RPMI8226 (cell line): ENCODE data around the gene RHOBTB3.
A peak's percentile ranks its signal among the peaks of the same experiment; 100 is the strongest.
"Not testable (repeated sequence)": the region's sequence is repeated elsewhere in the genome, so short reads cannot be mapped to it uniquely, and the experiment has no call there.

Experiments
- DNase-seq: peaks from one replicate; pipeline ENCODE4 v3.0.0-alpha.2; 2015

Gene RHOBTB3, protein sequence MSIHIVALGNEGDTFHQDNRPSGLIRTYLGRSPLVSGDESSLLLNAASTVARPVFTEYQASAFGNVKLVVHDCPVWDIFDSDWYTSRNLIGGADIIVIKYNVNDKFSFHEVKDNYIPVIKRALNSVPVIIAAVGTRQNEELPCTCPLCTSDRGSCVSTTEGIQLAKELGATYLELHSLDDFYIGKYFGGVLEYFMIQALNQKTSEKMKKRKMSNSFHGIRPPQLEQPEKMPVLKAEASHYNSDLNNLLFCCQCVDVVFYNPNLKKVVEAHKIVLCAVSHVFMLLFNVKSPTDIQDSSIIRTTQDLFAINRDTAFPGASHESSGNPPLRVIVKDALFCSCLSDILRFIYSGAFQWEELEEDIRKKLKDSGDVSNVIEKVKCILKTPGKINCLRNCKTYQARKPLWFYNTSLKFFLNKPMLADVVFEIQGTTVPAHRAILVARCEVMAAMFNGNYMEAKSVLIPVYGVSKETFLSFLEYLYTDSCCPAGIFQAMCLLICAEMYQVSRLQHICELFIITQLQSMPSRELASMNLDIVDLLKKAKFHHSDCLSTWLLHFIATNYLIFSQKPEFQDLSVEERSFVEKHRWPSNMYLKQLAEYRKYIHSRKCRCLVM

DNA sequence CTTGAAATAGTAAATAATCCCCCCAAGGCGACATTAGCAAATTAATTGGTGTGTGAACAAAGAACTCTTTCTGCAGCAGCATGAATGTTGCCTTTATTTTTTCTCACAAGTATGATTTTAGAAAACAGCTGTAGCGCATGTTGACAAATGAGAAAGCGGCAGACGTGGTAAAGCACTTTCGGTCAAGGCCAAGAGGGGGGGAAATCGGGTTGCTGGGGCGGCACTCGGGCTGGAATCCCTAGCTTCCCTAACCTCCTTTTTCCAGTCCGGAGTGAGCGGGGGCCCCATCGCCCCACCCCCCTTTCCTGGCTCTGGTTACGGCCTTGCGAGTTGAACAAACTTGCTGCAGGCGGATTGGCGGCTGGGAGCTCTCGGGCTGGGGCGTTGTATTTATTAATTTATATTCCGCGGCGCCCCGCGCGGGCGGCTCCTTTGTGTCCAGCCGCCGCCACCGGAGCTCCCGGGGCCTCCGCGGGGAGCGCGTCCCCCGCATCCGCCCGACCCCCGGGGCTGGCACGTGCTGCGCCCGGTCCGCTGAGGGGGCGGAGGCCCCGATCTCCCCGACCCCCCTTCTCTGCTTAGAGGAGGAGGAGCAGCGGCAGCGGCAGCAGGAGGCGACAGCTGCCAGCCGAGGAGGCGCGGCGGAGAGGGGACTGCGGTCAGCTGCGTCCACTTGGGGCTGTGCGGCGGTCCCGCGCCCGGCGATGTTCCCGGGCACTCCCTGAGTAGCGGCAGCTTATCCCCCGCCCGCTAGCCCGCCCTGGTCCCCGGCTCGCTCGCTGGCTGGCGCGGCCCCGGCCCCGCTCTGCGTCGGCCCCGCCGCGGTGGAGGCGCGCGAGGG is at the start of gene RHOBTB3:
RHOBTB3 (plus strand) TSS at position 607 of the 841 bp plus-strand sequence. CDS start 347 bp downstream, outside the sequence.
- peak; percentile 73 for DNase-seq

DNA sequence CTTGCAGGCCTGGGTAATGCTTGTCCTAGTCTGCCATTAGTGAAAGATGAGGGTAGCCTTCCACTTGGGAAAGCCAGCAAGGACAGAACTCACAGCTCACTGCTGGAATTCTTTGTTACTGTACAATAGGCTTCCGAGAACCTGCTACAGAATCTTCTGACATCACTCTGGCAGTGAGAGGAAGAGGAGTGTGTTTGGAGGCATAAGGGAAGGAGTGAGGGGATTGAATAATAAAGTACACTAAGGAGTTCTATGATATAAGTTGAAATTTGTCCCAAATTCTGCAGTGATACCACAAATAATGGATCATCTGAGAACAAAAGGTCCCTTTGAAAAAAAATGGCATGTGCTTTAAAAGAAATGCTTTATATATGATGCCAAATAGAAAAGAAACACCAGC is 48.2 kb upstream of the RHOBTB3 start, which contains the start of gene SPATA9:
SPATA9 (minus strand) TSS at position 101 of the 400 bp plus-strand sequence. CDS start 137 bp downstream, outside the sequence.
- DNase-seq = no peak

GRCh38 chr5:95684361-95684760 is 46.8 kb upstream of the RHOBTB3 start:
- DNase-seq = no peak

DNA sequence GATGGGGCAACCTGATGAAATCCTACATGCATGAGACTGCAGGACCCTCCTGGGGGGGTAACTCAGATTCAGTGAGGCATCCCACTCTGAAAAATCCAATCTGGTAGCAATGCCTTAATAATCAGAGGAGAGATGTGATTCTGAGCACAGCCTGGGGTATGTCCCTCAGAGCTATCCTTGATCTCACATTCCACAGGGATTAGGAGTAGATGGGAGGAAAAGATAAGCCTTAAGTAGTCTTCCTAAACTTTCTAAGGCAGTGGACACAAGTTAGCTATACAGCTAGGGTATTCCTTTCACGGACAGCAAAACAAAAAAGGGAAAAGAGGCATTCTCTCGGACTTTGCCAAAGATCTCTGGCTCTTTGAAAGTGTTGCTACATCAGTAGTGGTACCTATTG is 44.5 kb upstream of the RHOBTB3 start:
- DNase-seq = no peak

DNA sequence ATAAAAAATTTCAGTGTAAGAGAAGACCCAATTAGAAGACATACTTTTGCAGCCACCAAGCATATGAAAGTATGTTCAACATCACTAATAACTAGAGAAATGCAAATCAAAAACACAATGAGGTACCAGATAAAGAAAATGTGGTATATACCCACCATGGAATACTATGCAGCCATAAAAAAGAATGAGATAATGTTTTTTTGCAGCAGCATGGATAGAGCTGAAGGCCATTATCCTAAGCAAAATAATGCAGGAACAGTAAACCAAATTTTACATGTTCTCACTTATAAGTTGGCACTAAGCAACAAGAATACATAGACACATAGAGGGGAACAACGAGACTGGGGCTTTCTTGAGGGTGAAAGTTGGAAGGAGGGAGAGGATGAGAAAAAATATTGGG is 41.5 kb upstream of the RHOBTB3 start:
- DNase-seq = no peak

GRCh38 chr5:95690333-95690732 is 40.8 kb upstream of the RHOBTB3 start:
- no peak for DNase-seq

DNA sequence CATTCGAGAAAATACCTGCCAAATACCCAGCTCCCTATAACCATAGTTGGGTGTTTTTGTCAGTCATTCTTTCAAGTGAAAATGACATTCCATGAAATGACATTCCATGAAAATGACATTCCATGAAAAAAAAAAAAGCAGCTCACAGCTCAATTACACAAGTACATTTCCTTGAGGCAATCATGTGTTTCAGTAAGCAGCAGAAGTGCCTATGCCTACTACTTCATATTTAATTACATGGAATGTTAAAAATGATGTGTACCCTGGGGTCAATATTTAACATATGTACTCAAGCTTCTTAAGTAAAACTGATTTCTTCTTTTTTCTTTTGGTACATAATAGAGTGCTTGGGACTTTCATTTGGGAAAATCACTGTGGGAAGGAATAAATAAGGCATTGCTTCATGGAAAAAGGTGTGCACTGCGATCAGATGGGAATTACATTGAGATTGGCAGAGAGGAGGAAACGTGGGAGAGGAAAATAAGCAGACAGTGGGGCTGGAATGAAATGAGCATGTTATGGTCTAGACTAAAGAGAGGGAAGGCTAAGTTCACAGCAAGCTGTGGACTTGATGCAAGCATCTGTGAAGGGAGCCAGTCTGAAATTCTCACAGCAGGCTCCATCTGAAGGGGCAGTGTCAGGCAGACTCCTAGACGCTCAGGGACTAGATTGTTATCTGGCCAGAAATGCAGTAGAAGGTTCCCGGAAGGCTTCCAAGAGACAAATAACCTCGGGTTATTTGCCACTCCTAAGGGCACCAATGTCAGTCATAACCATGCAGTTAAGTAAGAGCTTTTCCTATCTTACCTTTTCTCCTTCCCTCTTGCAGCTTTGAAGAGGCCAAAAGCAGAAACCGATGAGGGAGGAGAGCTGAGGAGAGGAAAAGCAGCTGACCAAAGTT is 33.1 kb upstream of the RHOBTB3 start:
- DNase-seq = no peak

GRCh38 chr5:95699337-95699736 is 31.8 kb upstream of the RHOBTB3 start:
- no peak for DNase-seq

GRCh38 chr5:95701074-95701473 is 30.1 kb upstream of the RHOBTB3 start:
- DNase-seq = no peak

GRCh38 chr5:95704150-95704549 is 27.0 kb upstream of the RHOBTB3 start:
- DNase-seq = no peak

DNA sequence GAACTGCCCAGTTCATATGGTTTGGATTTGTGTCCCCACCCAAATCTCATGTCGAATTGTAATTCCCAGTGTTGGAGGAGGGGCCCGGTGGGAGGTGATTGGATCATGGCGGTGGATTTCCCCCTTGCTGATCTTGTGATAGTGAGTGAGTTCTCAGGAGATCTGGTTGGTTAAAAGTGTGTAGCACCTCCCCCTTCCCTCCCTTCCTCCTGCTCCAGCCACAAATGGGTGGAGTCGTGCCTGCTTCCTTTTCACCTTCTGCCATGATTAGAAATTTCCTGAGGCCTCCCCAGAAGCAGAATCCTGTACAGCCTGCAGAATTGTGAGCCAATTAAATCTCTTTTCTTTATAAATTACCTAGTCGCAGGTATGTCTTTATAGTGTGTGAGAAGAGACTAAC is 24.9 kb upstream of the RHOBTB3 start:
- DNase-seq = not testable (repeated sequence)

- no peak for DNase-seq
These were observed 24.1 kb upstream of the RHOBTB3 start for GRCh38 chr5:95707055-95707454.

DNA sequence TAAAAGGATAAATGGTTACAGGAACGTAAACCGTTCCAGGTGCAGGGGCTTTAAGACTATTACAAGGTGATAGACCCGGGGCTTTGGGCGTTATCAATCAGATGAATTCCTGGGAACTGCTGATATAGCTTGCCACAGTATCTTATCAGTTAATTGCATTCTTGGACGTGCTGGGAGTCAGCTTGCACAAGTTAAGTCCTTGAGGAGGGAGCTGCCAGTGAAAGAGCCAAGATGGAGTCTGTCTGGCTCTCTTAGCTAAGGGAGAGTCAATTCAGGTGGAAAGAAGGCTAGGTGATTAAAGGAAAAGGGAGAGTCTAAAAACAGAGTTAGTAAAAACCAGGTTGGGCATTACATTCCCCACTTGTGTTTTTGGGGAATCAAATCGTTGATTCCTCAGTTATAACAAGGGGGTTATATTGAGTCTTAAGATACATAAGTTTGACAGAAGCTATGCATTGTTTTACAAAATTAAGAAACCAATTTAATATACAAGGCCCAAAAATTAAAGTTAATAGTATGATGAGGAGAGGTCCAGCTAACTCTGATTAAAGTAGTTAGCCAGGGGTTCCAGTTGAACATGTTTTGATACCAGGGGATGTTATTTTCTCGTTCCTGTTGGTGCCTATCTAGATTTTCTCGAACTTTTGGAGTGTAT is 23.5 kb upstream of the RHOBTB3 start:
- not testable (repeated sequence) for DNase-seq

DNA sequence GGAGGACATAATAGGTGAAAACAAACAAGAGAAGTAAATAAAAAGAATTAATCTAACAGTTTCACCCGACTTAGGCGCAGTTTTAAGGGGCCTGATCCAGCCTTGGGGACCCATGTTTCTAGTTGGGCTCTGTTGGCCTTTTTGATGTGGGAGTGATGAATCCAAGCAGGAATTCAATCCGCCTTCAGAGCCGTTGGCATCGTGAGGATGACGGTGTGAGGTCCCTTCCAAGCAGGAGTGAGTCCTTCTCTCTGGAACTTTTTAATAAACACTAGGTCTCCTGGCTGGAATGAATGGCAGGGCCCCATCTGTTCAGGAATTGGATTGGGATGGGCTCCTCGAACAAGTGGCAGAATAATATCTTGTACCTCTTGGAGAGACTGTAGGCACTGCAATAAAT is 22.3 kb upstream of the RHOBTB3 start:
- DNase-seq = no peak

DNA sequence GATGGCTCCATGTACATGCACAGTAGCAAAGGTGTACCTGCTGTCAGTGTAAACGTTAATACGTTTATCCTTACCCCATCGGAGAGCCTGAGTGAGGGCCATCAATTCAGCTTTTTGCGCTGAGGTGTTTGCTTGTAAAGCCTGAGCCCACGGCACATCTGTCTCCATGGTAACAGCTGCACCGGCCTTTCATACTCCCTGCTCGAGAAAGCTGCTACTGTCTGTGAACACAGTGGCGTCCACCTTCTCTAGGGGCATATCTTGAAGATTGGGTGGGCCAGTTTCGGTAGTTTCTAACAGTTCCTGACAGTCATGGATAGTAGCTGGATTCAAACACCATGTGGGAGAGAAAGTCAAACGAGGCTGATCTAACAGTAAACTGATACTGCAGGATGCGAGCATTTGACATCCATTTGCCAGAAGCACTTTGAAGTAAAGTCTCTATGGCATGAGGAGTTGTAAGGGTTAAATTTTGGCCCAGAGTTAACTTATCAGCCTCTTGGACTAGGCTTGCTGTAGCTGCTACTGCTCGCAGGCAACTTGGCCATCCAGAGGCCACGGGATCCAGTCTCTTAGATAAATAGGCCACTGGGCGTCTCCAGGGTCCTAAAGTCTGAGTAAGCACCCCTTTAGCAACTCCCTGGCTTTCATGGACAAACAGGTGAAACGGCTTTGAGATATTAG is 21.0 kb upstream of the RHOBTB3 start:
- DNase-seq = no peak

DNA sequence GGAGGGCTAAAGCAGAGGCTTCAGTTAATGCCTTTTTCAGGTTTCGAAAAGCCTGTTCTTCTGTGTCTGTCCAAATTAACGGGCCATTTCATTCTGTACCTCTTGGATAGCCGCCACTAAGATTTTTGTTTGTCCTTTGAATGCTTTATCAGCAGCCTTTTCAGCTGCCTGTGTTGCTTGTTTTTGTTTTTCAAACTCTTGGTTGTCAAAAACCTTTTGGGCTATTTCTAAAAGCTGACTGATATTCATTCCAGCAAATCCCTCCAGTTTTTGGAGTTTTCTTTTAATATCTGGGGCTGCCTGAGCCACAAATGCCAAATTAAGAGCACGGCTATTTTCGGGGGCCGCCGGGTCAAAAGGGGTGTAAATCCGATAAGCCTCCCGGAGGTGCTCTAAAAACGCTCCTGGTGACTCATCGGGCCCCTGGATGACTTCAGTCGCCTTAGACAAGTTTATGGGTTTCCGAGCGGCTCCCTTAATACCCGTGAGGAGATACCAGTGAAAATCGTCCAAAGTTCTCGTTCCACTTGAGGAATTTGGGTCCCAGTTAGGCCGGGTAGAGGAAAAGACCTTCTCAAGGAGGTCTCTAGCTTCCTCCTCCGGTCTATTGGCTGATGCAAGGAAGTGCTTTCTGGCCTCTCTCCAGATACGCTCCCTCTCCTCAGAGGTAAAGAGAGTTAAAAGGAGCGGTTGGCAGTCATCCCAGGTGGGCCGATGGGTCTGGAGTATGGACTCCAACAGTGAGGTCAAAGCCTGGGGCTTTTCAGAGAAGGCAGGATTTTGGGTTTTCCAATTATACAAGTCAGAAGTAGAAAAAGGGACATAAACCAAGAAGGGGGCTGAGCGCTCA is 20.3 kb upstream of the RHOBTB3 start:
- DNase-seq = not testable (repeated sequence)

DNA sequence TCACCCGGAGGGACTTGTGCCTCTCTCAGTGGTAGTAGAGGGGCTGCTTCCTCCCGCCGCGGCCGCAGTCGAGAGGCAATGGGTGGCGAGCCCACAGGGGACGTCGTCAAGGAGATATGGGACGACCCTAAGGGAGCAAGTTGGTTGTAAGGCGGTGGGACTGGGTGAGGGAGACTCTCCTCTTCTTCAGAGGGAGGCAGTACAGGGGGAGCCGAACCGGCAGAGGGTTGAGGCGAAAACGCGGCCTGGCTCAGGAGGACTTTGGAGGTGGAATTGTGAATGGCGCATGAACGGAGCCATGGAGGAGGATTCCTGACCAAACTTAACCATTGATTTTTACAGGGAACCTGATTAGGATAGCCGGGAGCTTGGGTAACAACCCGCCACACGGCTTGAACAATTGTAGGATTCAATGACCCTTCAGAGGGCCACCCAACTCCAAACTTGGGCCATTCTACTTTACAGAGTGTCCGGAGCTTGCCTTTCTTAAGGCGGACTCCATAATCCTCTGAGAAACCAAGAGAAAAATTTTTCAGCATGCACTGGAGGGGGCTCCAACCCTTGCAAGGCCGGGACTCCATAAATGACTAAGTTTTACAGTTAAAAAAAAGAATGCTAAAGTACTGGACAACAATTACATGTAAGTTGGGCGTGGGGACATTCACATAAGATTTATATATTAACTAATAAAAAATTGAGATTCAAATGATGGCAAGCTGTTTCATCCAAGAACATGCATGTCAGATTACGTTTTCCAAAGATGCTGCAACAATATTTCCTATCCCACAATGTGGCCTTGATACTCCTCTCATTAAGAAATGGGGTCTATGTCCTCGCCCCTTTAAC is 19.4 kb upstream of the RHOBTB3 start:
- no peak for DNase-seq

GRCh38 chr5:95712347-95712958 is 18.7 kb upstream of the RHOBTB3 start:
- no peak for DNase-seq

DNA sequence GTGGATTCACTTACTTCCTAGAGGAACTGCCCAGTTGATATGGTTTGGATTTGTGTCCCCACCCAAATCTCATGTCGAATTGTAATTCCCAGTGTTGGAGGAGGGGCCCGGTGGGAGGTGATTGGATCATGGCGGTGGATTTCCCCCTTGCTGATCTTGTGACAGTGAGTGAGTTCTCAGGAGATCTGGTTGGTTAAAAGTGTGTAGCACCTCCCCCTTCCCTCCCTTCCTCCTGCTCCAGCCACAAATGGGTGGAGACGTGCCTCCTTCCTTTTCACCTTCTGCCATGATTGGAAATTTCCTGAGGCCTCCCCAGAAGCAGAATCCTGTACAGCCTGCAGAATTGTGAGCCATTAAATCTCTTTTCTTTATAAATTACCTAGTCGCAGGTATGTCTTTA is 17.9 kb upstream of the RHOBTB3 start:
- DNase-seq = not testable (repeated sequence)
